HepG2 (cell line): ENCODE results near the gene SOCS1. TPM values are rescaled to one million over a fixed set of nuclear protein-coding genes. Genes with fewer than 3 reads are reported as not detected.

ENCODE experiments used
- ASH2L ChIP-seq: fragments of 300-600, 200-600 bp; sonication (generic); IDR thresholded peaks from 2 replicates; pipeline ENCODE4 v1.7.0; 2017; ENCODE audit warnings: low read depth, mild to moderate bottlenecking, moderate library complexity, mixed read lengths, low read length; ENCODE audit not compliant: insufficient read length
- FUBP1 ChIP-seq: sonication (generic); formaldehyde crosslinking; IDR thresholded peaks from 2 replicates; pipeline ENCODE4 v1.5.1; 2020; ENCODE audit warnings: missing genetic modification reagents, mild to moderate bottlenecking, borderline replicate concordance
- REL ChIP-seq: sonication (generic); formaldehyde crosslinking; conservative IDR thresholded peaks from 2 replicates; pipeline ENCODE4 v1.8.0; 2022; ENCODE audit warnings: mild to moderate bottlenecking, missing genetic modification reagents, moderate library complexity
- SMC3 ChIP-seq: IDR thresholded peaks from 2 replicates; pipeline ENCODE4 v1.6.1; 2011; ENCODE audit warnings: low read length, improper control_type of control experiment
- STAG1 ChIP-seq: sonication (generic); formaldehyde crosslinking; IDR thresholded peaks from 2 replicates; pipeline ENCODE4 v1.4.0; 2020; ENCODE audit warnings: missing genetic modification reagents
- YEATS2 ChIP-seq: sonication (generic); formaldehyde crosslinking; IDR thresholded peaks from 2 replicates; pipeline ENCODE4 v1.4.0; 2020; ENCODE audit warnings: missing genetic modification reagents, borderline replicate concordance
- ZFP36 ChIP-seq: fragments of 150-350 bp; IDR thresholded peaks from 2 replicates; pipeline ENCODE4 v1.6.1; 2018; ENCODE audit warnings: borderline replicate concordance, low read length, low read depth; ENCODE audit not compliant: partially characterized antibody
- ZNF18 ChIP-seq: sonication (generic); formaldehyde crosslinking; IDR thresholded peaks from 2 replicates; pipeline ENCODE4 v1.8.0; 2022; ENCODE audit warnings: mild to moderate bottlenecking, missing genetic modification reagents; ENCODE audit not compliant: insufficient replicate concordance
- ZNF235 ChIP-seq: sonication (generic); formaldehyde crosslinking; IDR thresholded peaks from 2 replicates; pipeline ENCODE4 v1.8.1; 2023; ENCODE audit warnings: mild to moderate bottlenecking, missing genetic modification reagents, borderline replicate concordance
- ZNF33B ChIP-seq: sonication (generic); formaldehyde crosslinking; IDR thresholded peaks from 2 replicates; pipeline ENCODE4 v1.5.1; 2020; ENCODE audit warnings: mild to moderate bottlenecking, missing genetic modification reagents
- ZNF563 ChIP-seq: sonication (generic); formaldehyde crosslinking; IDR thresholded peaks from 2 replicates; pipeline ENCODE4 v1.8.0; 2022; ENCODE audit warnings: mild to moderate bottlenecking, moderate library complexity, missing genetic modification reagents
- ZNF574 ChIP-seq: sonication (generic); formaldehyde crosslinking; IDR thresholded peaks from 2 replicates; pipeline ENCODE4 v1.4.0; 2020; ENCODE audit warnings: missing genetic modification reagents
- ZNF629 ChIP-seq: sonication (generic); formaldehyde crosslinking; conservative IDR thresholded peaks from 2 replicates; pipeline ENCODE4 v1.5.0; 2020; ENCODE audit warnings: missing genetic modification reagents
- polyA plus RNA-seq, 8 experiments: library from polyadenylated mRNA; depleted of rRNA in 3 of 8; stranded (reverse) in 7 of 8; unstranded in 1 of 8; fragments of >200 nt; fragmentation: Illumina TruSeq in 4 of 8; extraction: Trizol in 4 of 8; gene quantifications; 2 replicates each; pipeline versions ENCODE4 v1.2.1 to v1.2.3, GENCODE V29; 2011 to 2016; ENCODE audit warnings: low read depth in 4 of 8, missing spikeins in 1 of 8, mixed read lengths in 1 of 8; ENCODE audit not compliant: insufficient read depth in 1 of 8
- total RNA-seq, 5 experiments: library from RNA; depleted of rRNA; stranded (reverse); fragments of >200 nt; fragmentation: Illumina TruSeq; extraction: Trizol; gene quantifications; 2 replicates each; pipeline ENCODE4 v1.2.3, GENCODE V29; 2016; ENCODE audit warnings: low read depth in 1 of 5
- TF ChIP-seq, protein P1 (sequence below): sonication (generic); formaldehyde crosslinking; IDR thresholded peaks from 2 replicates; pipeline ENCODE4 v1.5.0; 2020; ENCODE audit warnings: mild to moderate bottlenecking, missing genetic modification reagents, moderate library complexity
- TF ChIP-seq, protein P2 (sequence below): sonication (generic); formaldehyde crosslinking; IDR thresholded peaks from 2 replicates; pipeline ENCODE4 v1.4.0; 2020; ENCODE audit warnings: missing genetic modification reagents, mild to moderate bottlenecking, borderline replicate concordance

SOCS1 gene
- total and polyA plus RNA-seq, 2 of the 13 experiments (the other 11 are each of a cell fraction or from before 2014, with no cell fraction given), result 5.3 to 6.3 TPM

DNA sequence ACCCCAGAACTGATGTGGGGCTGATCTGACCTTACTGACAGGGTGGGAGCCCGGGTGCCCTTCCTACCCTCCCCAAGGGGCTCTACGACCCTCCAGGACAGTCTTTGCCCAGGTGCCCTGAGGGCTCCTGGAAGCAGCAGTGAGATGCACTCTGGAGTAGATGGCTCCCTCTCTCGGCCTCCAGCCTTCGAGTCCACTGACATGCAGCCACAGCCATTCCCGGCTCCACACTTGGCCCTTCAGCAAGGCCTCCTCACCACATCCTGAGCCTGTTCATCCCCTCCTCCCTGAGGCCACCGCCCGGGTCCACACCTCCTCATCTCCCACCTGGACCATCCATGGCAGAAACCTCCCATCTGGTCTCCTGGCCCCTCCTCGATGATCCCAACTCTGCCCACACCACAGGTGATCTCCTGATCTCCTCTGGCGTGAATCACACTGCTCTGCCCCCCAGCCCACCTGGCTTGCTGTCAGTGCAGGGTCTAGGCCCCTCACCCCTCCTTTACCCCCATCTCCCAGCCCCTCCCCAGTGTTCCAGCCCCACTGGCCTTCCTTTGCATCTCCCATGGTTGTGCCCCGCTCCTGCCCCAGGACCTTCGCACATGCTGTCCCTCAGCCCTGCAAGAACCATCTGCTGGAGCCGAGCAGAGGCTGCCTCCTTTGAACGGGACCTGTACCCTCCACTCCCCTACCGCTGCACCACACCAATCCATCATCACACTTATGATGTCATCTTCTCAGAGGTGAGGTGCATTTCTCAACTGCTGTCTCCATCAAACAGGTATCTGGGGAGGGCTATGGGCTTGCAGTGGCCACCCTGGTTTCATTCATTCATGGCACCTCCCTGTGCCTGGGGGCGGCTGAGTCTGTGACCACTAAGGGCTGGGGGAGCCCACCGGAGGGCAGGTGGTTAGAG, 44.7 kb downstream of the SOCS1 start (continued):
- TF ChIP-seq ZNF563 (CRISPR knock-in tag) (no peak), ASH2L (no peak), ZNF629 (no peak), ZNF235 (CRISPR knock-in tag) (no peak), STAG1 (CRISPR knock-in tag) (peak; percentile 78), REL (no peak), ZNF33B (CRISPR knock-in tag) (no peak), ZNF574 (CRISPR knock-in tag) (no peak), ZNF18 (CRISPR knock-in tag) (no peak), SMC3 (peak; percentile 34), ZFP36 (no peak), FUBP1 (no peak), YEATS2 (CRISPR knock-in tag) (no peak)
- TF ChIP-seq, protein P1, sequence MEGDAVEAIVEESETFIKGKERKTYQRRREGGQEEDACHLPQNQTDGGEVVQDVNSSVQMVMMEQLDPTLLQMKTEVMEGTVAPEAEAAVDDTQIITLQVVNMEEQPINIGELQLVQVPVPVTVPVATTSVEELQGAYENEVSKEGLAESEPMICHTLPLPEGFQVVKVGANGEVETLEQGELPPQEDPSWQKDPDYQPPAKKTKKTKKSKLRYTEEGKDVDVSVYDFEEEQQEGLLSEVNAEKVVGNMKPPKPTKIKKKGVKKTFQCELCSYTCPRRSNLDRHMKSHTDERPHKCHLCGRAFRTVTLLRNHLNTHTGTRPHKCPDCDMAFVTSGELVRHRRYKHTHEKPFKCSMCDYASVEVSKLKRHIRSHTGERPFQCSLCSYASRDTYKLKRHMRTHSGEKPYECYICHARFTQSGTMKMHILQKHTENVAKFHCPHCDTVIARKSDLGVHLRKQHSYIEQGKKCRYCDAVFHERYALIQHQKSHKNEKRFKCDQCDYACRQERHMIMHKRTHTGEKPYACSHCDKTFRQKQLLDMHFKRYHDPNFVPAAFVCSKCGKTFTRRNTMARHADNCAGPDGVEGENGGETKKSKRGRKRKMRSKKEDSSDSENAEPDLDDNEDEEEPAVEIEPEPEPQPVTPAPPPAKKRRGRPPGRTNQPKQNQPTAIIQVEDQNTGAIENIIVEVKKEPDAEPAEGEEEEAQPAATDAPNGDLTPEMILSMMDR (CRISPR knock-in tag), result peak; percentile 75
- TF ChIP-seq, protein P2, sequence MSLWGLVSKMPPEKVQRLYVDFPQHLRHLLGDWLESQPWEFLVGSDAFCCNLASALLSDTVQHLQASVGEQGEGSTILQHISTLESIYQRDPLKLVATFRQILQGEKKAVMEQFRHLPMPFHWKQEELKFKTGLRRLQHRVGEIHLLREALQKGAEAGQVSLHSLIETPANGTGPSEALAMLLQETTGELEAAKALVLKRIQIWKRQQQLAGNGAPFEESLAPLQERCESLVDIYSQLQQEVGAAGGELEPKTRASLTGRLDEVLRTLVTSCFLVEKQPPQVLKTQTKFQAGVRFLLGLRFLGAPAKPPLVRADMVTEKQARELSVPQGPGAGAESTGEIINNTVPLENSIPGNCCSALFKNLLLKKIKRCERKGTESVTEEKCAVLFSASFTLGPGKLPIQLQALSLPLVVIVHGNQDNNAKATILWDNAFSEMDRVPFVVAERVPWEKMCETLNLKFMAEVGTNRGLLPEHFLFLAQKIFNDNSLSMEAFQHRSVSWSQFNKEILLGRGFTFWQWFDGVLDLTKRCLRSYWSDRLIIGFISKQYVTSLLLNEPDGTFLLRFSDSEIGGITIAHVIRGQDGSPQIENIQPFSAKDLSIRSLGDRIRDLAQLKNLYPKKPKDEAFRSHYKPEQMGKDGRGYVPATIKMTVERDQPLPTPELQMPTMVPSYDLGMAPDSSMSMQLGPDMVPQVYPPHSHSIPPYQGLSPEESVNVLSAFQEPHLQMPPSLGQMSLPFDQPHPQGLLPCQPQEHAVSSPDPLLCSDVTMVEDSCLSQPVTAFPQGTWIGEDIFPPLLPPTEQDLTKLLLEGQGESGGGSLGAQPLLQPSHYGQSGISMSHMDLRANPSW (CRISPR knock-in tag), result no peak
